ENCODE results near the gene HOXA2. TPM values are rescaled to one million over a fixed set of nuclear protein-coding genes. Genes with fewer than 3 reads are reported as not detected.

HOXA2 gene
- 1 to 10 TPM; 3.1 to 7.0 (median 5.0) TPM for total RNA-seq

DNA sequence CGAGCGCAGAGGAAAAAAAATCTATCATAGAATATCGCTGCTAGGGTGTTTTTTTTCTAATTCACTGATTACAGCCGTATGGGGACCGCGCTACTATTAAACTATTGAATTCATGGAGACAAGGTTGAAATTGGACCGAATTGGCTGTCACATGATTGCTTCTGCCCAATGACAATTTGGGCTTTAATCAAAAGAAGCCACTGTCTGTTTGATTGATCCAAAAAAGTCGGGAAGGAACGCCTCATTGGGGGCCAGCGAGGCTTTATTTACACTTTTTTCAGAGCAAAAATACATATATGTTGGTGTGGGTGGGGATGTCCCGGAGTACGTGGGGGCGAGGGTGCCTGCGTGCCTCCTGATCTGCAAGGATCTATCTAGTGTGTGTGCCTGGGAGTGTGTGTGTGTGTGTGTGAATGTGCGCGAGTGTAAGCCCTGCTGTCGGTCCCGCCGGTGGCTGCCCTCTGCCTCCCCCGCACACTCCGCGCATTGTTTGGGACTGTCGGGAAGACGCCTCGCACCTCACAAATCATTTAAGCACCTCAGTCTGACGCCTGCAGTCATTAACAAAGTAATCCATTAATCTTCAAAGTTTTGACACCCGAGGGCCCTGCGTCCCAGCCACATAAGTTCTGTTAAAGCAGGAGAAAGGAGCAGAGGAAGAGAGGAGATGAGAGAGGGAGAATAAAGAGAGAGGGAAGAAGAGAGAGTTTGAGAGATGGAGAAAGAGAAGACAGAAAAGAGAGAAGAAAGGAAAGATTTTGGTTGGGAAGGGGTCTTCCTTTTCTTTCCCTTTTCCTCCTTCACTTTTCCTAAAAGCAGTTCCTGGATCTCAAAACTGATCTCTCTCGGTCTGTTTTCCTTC, at the start of gene HOXA2:
Gene HOXA2, minus strand, starts transcription at position 103 of the 862 bp plus-strand sequence. CDS start 183 bp downstream, outside the sequence.
- ATAC-seq = peak; percentile 56
- Histone ChIP-seq H3K27me3 (no peaks in the 10 kb centered on the region), H3K36me3 (no peaks in the 10 kb centered on the region), H3K4me3 (peak within 1 kb of the TSS; percentile 48 to 96), H3K27ac (peak within 1 kb of the TSS; percentile 94 to 99 (median 98)), H3K4me1 (peaks cover 0 to 64% (median 4%) of the 10 kb centered on the region in 3 donors), H3K9me3 (no peaks in the 10 kb centered on the region)
- TF ChIP-seq, protein P1, sequence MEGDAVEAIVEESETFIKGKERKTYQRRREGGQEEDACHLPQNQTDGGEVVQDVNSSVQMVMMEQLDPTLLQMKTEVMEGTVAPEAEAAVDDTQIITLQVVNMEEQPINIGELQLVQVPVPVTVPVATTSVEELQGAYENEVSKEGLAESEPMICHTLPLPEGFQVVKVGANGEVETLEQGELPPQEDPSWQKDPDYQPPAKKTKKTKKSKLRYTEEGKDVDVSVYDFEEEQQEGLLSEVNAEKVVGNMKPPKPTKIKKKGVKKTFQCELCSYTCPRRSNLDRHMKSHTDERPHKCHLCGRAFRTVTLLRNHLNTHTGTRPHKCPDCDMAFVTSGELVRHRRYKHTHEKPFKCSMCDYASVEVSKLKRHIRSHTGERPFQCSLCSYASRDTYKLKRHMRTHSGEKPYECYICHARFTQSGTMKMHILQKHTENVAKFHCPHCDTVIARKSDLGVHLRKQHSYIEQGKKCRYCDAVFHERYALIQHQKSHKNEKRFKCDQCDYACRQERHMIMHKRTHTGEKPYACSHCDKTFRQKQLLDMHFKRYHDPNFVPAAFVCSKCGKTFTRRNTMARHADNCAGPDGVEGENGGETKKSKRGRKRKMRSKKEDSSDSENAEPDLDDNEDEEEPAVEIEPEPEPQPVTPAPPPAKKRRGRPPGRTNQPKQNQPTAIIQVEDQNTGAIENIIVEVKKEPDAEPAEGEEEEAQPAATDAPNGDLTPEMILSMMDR (IDR thresholded peaks at IDR 0.05) = no peak
- TF ChIP-seq EP300 (IDR thresholded peaks at IDR 0.05) (no peak), POLR2AphosphoS5 (IDR thresholded peaks at IDR 0.05) (peak; percentile 90), POLR2A (IDR thresholded peaks at IDR 0.05) (peak in 1 of 2 donors; percentile 58)
- 1 to 2% methylated on average over 23 to 27 of the region's 29 CpGs for WGBS, 2 donors (ENCODE audit: low coverage in 1 of 2)

DNA sequence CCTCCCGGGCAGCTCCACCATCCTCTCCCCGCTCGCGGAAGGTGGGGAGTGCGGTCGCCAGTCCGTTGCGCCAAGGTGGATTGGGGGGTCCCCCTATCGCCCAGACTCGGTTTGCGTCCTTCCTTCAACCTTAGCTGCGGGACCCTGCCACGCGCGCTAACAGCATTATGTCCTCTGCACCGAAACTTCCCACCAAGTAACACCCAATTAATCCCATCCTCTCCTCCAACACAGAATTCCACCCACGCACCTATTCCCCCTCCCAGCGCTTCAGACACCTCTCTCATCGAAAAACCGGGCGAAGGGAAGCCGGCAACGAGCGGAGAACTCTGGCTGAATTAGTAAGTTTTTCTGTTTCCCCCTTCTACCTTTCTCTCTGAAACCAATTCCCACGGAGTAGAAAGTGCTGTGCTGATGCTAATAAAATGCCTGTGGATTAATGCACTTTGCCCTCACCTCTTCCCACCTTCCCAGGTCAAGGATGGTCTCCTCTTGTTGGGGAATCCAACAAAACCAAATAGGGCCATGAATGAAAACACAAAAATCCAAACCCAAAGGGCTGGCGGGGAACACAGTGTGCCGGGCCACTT, 49.0 kb upstream of the HOXA2 start:
- TF ChIP-seq, protein P1 (IDR thresholded peaks at IDR 0.05) = no peak
- TF ChIP-seq POLR2AphosphoS5 (IDR thresholded peaks at IDR 0.05) (no peak), POLR2A (IDR thresholded peaks at IDR 0.05) (no peak), EP300 (IDR thresholded peaks at IDR 0.05) (no peak)
- peak overlapping the region in 2 of 4 donors; percentile 29 to 65 for H3K27ac ChIP-seq

DNA sequence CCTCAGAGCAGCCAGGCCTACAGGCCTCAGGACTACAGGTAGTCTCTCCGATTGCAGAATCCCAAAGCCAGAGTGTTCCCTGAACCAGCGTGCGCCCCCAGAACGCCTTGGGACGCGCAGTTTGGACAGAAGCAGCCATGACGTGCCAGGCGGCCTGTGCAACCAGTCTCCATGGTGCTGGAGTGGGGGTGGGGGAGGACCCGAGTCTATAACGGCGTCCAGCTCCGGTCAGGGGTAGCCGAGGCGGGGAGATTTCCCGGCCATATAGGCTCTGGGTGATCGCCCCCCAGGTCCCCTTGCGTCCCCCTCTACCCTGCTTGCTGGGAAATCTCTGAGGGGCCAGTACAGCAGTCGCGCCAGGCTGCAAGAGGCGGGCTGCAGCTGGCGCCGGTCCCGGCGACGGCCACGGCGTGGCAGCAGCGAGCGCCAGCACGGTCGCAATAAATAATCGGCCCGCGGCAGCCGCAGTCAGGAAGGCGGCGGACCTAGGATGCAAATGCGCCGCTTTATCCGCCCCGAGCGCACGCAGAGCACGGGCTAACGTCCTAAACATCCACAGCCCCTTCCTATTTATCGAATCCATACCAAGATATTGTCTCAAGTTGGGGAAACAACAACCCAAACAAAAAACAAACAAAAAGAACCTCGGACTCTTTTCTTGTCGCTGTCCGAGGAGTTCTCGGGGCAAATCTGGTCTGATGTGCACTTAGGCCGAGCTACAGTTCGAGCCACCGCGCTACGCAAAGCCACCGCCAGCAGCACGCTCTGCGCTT, 48.3 kb upstream of the HOXA2 start:
- ATAC-seq = peak; percentile 70
- Histone ChIP-seq H3K27ac (peak overlapping the region in 2 of 4 donors; percentile 29 to 65), H3K36me3 (no peaks in the 10 kb centered on the region), H3K27me3 (peaks cover 73% of the 10 kb centered on the region), H3K4me1 (peaks cover 0 to 55% (median 15%) of the 10 kb centered on the region in 3 donors), H3K4me3 (peak overlapping the region; percentile 2 to 47), H3K9me3 (no peaks in the 10 kb centered on the region)
- 0 to 5% methylated on average over 3 to 11 of the region's 58 CpGs for WGBS, 2 donors (ENCODE audit: low coverage in 1 of 2)
- TF ChIP-seq EP300 (IDR thresholded peaks at IDR 0.05) (no peak), POLR2AphosphoS5 (IDR thresholded peaks at IDR 0.05) (peak; percentile 90)
- TF ChIP-seq, protein P1 (IDR thresholded peaks at IDR 0.05) = peak in 3 of 4 experiments; percentile 78 to 95 (median 80)

More for the DNA sequence above, 49.0 kb upstream of the HOXA2 start:
- peaks cover 0 to 62% (median 20%) of the 10 kb centered on the region in 3 donors for H3K4me1 ChIP-seq
- ATAC-seq = no peak
- peak overlapping the region; percentile 2 to 47 for H3K4me3 ChIP-seq
- 15% methylated on average over 11 to 18 of the region's 27 CpGs for WGBS, 2 donors (ENCODE audit: low coverage in 1 of 2)
- H3K27me3 ChIP-seq = peaks cover 80% of the 10 kb centered on the region
- H3K9me3 ChIP-seq = no peaks in the 10 kb centered on the region
- H3K36me3 ChIP-seq = no peaks in the 10 kb centered on the region

DNA sequence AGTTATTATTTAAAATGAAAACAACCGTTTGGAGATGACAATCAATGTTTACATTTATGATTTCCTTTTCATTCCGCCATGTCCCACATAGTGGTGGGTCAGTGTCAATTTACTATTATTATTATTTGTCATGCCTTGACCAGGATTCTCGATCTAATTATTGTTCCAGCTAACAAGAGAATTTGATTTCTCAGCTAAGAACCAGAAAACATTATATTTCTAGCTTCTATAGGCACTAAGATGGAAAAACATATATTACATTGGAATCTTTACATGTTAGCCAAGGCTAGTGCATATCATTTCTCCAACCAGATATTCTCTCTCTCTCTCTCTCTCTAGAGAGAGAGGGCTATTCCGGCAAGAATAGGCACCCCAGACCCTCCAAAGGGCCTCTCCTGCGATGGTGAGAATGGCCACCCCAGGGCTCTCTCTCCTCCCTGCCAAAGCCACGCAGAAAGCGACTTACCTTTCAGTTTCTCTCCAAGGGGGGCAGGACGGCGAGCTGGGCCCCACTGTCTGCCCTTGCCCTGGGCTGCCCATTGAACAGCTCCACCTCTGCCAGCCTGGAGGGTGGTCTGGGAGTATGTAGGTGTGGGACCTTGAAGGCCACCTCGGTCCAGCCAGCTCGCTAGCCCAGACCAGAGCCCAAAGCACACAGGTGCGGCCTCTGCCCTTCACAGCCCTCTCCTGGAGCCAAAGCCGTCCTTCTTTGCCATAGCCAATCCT, 47.5 kb upstream of the HOXA2 start:
- no peaks in the 10 kb centered on the region for H3K9me3 ChIP-seq
- H3K27me3 ChIP-seq = peaks cover 68% of the 10 kb centered on the region
- TF ChIP-seq POLR2A (IDR thresholded peaks at IDR 0.05) (no peak), POLR2AphosphoS5 (IDR thresholded peaks at IDR 0.05) (no peak), EP300 (IDR thresholded peaks at IDR 0.05) (no peak)
- TF ChIP-seq, protein P1 (IDR thresholded peaks at IDR 0.05) = no peak
- ATAC-seq = no peak
- peak overlapping the region in 2 of 4 donors; percentile 29 to 65 for H3K27ac ChIP-seq
- H3K36me3 ChIP-seq = no peaks in the 10 kb centered on the region
- H3K4me1 ChIP-seq = peaks cover 0 to 48% (median 15%) of the 10 kb centered on the region in 3 donors
- WGBS, 2 donors (ENCODE audit: low coverage in 1 of 2) = 69 to 84% methylated on average over 4 to 7 of the region's 13 CpGs
- H3K4me3 ChIP-seq = peak overlapping the region in 1 of 2 donors; percentile 47
